Activated T-cell treated with anti-CD3 and anti-CD28 coated beads for 24 hours (primary cell): ENCODE results near the gene P3H1.

Experiments used
- DNase-seq: peaks from one replicate; pipeline ENCODE4 v3.0.0-alpha.2; 2020; ENCODE audit warnings: low read depth

The P3H1 gene

DNA sequence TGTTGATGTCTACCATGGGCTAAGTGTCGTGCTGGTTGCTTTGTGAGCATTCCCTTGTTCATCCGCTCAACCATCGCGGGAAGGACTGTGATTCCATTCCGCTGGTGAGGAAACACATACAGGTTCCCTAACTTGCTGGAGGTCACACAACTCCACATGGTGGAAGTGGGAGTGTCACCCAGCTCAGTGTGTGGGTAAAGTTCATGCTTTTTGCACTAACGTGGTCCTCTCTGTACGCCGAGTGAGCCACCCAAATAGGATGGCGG is 22.7 kb downstream of the P3H1 start:
- no peak for DNase-seq

DNA sequence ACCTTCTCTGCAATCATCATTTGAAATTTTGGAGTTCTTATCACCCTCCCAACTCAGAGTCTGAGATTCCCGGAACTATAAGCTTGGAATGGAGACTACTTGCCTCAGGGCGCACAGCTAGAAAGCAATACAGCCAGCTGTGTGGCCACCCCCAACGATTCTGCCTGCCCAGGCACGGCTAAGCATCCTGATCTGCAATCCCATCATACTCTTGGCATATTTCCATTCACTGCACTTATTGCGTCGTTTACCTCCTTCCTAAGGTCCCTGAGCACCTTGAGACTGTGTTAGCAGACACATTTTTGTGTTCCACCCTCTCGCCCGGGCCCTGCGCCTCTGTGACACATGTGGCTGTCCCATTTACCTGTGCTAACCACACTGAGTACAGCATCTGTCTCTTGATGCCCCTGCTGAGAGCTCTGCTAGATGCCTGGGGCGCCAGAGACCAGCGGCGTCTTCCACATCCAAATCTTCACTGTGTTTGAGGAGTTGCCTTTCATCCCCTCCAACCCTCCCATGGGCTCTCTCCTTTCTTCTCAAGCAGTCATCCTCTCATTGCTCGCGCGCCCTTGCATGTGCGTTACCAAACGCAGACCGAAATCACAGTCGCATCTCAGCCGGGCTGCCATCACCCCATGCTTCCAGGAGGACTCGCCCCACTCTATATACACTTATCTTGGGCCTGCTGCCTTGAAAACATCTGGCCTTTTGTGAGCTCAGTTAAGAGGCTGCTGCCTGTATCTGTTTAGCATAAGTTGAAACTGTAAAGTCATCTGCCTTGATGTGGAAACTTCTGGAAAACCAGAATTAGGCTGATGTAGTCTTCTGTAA is 23.3 kb downstream of the P3H1 start:
- no peak for DNase-seq

DNA sequence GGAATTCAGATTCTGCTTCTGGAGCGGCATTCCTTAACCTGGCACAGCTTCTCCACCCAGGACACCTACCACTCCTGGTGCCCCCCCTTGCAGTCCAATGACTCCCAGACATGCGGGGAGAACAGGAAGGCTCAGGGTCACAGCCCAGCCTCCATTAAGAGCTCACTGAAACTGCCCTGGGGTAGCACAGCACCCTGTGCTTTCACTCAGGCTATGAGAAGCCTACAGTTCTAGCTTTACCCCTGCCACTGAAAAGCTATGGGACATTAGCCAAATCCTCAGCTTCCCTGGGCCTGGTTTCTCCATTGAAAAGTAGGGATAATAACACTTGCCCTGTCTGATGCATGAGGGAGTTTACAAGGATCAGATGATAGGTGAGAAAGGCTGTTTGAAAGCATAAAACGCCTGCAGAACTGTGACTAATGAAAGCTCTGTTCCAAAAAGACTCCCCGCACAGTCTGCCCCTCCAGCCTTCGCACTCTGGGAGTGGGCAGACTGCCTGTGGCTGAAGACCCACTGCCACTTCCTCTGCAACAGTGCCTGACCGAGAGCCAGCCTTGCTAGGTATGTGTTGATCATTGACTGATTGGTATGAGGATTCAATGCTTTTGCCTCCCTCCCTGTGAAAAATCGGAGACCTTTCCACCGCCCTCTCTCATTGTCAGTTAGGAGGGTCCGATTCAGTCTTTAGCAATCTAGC is 24.1 kb downstream of the P3H1 start:
- no peak for DNase-seq

DNA sequence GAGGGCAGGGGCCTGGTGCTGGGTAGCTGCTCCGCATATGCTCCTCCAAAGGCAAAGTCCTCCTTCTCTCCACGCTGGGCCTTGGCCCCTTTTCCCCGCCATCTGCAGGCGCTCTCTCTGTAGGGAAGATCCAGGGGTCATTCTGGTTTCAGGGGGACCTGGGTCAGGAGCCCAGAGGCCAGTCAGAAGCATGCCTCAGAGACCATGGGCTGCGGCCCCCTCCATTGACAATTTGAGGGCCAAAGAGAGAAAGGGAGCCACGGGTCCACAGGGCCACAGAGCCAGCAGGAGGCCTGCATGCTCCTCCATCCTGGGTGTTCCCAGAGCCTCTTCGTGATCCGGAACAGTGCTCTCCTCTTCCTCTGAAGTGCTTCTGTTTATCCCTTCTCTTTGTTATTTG is 24.7 kb downstream of the P3H1 start:
- no peak for DNase-seq

DNA sequence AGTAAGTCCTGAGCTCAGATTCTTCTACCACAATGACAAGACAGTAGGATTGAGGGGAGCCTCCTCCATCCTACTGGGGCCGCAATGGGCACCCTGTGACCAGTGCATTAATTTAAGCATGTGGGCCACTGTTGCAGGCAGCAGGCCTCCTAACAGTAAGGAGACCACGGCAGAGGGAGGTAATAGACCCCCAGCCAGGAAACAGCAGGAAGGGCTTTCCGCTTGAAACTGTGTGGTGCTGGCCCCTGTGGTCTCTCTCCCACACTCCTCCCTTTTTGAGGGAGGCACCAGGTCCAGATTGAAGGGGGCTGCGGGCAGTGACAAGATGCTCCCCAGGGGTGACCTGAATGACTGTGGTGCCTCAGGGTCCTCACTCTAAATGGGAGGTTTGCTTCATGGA is 25.1 kb downstream of the P3H1 start:
- DNase-seq, result no peak

DNA sequence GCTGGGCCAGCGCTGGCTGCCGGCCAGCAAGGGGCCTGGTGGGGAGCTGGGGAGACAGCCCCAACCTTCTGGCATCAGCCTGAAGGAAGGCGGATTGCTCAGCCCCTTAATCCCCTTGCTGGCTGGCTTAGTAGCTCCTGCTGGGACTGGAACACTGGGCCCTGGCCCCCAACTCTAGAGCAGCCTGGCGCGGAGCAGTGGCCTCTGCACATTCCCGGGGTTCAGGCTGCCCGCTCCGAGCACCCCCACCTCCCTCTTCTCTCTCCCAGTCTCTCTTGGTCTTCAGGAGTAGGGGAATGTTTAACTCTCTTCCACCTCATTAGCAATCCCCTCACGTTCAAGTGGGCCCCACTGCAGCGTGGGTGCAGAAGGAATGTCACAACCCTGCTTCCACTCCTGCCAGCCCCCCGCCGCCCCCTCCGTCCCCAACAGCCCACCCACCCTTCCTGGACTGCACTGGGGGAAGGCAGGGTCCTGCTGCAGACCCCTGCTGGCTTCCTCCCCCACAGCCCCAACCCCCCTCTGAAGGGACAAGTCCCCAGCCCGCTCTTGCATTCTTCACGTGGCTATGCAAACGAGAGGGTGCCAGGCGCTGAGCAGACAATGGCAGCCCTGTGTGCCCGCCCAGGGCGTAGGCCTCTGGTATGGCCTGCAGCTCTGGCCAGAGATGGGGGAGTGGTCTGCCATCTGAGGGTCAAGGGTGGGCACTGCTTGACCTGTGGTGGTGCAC is 25.8 kb downstream of the P3H1 start:
- DNase-seq, result no peak

DNA sequence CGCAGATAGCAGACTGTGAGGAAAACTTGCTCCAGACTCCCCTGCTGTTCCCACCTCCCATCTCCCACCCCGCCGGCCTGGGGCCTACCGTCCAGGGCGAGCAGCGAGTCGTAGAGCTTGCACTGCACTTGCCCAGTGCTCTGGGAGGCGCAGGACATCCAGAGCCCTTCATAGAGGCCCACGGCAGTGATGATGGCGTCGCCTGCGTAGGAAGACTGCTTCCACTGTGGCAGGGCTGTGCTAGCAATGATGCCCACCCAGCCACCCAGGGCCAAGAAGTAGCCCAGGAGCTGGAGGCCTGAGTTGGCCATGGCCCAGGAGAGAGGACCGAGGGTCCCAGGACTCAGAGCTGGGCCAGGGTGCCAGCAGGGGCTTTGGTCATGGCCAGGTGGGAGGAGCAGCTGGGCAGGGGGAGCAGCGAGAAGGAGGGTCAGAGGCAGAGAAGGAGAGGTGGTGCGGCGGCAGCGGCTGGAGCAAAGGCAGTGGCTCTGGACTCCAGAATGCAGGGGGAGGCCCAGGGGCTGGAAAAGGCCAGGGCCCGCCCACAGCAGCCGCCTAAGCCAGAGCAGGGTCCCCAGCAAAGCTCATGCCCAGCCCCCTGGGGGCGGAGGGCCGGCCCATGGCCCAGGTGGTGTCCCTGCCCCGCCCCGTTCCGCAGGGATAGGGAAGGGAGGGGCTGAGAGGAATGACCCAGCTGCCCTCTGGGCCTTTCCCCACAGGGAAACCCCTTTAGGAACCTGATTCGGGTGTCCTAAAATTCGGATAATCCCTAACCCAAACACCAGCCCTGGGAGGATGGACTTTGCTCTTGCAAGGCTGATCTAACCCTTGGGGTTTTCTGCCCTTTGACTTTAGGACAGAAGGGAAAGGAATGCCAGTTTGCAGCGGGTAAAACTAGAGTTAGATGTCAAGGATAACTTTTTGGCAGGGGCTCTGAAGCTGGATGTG is 26.8 kb downstream of the P3H1 start, which contains the start of gene CLDN19:
TSS of gene CLDN19 (minus strand) at position 484 of the 948 bp plus-strand sequence. CDS start at position 311, 173 bp downstream.
- no peak for DNase-seq

DNA sequence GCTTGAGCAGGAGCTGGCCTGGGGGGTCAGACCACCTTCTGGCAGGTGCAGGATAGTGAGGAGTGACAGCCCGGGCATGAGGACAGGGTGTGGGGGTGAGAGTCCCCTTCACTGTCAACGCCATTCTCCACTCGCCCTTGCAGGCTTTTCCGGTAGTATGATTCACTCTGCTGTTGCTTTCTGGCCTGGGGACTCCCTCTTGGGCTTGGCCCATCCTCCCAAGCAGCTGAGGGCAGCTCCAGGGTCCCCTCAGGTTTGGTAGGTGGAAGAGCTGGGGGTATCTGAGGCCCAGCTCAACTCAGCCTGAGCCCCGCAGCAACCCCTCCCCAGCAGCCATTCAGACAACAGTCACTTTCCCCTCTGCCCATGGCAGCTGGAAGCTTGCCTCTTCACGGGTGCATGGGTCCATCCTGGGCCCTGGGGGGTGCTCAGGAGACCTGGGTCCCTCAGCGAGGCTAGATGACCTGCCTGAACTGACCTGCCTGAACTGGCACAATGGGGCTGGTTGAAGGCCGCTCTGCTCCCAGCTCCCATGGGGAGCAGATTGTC is 28.1 kb downstream of the P3H1 start:
- DNase-seq, result no peak

DNA sequence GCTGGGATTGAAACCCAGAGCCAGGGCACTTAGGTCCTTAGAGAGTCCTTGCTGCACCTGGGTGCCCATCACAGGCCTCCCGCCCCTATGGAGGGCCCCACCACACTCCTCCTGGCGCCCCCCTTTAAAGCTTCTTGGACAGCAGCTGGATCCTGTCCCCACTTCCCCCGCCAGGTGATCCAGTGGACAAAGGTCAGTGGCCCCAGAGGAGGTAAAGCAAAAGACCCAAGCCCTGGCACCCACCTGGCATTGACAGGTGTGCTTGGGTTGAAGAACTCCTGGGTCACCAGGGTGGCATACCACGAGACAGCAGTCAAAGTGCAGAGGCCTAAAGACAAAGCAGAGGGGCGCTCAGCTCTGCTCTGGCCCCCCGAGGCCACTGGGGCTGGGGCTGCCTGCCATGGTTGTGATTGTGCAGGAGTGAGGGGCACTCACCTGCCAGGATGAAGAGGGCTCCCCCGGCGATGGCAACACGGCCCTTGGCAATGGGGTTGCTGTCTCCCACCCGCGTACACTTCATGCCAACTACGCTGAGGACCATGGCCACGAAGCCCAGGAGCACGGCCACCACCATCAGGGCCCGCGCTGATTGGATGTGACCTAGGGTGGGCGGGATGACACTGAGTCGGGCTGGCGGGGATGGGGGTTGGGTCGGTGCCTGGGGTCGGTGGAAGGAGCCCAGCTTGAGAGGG is 28.7 kb downstream of the P3H1 start:
- no peak for DNase-seq

DNA sequence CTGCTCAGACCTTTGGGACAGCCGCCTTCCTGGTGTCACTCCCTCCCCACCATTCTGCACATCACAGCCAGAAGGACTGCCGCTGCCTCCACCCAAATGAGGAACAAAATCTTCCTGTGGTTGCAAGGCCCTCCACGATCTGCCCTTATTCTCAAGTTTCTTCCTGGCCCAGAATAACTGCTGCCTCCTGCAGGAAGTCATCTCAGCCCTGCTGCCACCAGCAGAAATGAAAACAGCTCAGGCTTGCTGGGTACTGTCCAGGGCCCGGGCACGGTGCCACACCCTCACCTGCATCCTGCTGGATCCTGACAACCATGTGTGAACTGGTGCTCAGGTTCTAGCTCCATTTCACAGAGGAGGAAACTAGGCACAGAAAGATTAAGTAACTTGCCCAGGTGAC is 29.6 kb downstream of the P3H1 start:
- DNase-seq, result no peak

DNA sequence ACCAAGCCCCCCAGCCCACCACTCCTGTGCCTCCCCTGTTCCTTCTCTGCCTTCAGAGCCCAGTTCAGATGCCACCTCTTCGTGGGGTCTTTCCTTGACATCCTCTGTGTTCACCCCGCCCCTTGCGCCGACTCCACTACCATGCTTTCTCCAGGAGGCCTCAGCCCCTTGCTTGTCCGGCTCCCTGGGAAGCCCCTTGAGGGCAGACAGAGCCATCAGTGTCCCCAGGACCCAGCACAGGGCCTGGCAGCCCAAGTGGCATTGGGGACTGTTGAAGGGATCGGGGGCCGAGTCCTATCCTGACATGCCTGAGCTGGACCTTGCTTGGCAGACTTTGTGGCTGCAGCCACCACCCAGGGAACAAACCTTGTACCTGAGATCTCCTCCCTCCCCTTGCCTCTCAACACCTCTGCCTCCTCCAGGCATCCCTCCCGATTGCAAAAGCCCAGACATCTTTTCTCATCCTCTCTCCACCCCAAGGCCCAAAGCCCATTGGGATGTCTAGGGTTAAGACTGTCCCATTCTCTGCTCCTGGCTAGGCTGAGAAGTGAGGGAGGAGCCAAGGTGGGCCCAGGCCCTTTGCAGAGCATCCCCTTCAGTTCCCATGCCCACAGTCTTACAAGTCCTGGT is 30.1 kb downstream of the P3H1 start:
- DNase-seq, result no peak

DNA sequence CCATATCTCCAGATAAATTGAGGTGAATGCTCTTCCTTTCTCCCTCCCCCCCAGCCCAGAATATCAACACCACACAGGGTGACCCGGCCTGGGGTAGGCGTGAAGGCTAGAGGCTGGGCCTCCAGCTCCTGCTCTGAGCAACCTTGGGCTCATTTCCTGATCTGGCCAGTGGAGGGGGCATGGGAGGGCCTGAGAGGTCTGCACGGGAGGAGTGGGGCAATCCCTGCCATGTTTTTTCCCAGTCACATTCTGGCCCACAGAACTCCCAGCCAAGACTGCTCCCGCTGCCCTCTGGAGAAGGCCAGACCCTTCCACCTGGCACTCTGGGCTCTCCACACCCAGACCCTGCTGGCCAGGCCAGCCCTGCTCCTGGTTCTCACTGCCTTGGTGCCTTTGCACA is 30.7 kb downstream of the P3H1 start:
- no peak for DNase-seq

DNA sequence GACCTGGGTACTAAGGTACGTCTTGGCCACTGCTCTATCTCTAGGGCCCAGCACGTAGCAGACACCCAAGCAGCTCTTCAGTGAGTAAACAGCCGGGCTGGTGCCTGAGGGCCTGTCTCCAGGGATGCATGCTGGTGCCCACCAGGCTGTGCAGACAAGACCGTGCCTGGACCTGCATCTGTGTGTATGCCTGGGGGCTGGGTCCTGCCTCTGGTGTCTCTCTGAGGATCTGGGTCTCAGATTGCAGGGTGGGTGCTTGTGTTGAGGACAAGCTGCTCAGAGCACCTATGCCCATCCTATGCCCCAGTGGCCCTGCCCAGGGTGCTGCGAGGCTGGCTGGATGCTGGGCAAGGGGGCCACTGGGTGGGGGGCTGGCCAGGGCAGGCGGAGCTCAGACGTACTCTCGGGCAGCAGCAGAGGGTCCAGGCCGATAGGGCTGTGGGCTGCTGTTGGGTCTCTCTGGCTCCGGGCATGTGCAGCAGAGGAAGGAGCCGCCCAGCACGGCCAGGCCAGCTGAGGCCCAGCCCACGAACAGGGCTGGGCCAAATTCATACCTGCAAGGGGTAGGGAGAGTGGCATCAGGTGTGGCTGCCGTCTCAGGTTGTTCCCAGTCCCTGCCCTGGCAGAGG is 31.2 kb downstream of the P3H1 start:
- no peak for DNase-seq

DNA sequence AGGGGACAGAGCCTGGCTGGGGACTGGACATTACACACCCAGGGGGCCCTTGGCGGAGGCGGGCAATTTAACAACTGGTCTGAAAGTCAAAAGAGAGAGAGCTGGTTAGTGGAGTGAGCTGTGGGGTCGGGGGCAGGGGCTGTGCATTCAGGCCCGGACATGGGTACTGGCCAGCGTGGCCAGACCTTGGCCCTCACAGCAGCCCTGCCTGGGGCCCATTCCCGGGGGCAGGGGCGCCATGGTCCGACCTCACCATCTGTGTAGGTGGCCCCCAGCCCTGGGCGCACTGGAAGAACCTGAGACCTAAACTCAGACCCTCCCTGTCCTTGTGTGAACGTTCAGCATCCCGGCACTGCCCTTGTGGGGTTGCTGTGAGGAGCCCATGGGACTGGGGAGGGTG is 31.8 kb downstream of the P3H1 start:
- DNase-seq, result no peak

DNA sequence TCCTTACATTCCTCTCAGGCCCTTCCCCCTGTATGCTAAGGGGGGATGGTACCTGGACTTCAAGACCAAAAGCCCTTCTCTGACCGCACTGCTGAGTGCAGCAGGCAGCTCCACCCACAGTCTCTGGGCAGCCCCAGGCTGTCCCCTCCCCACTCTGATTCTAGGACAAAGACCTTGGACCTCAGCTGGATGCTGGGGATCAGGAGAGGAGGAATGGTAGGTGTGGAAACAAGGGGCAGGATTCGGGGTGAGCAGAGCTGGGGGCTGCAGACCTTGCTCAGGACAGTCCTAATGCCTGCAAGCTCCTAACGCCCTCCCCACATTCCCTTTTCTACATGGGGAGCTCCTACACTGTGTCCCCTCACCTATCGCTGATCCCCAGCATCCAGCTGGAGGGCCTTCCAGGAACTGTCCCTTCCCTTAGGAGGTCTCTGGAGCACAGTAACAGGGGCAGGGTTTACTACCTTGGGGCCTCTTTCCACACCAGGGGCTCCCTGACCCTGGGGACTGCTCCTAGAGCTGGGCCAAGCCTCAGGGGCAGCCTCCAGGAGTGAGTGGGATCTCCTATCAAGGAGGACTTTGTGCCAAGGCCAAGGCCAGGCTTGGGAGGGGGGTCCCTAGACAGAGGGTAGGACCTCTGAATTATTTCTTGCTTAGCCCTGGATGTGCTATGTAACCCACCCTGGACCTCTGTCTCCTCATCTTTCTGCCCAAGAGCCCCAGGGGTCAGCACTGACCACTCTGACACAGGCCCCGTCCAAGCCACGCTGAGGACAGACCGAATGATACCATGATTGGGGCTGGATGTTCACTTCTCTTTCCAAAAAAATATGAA is 32.4 kb downstream of the P3H1 start:
- DNase-seq, result no peak

DNA sequence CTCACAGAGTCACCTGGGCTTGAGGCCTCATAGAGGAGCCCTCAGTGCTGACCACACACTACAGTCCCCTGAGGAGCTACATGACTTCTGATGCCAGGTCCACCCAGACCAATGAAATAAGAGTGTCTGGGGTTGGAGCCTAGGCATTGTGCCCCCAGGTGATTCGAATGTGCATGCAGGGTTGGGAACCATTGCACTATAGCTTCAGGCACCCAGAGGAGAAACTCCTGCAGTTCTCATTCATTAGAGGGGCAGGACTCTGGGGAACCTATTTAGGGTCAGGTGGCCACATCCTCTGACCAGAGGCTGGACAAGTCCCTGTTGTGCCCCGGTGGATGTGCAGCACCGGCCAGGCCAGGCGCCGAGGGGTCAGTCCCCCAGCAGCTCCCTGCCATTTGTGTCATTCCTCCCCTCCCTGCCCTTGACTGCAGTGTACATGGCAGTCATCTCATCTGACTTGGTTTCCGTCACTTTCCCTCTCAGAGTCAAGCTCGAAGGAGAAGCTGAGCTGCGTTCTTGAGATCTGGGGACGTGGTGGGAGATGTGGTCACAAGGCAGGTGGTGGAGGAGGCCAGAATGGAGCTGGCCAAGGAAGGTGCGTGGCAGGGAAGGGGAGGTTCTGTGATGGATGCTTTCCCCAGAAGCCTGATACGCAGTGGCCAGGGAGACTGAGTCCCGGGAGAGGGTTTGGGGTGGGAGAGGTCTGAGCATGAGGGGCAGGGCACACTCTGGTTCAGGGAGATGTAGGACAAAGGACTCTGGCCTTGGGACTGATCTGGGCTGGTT is 33.2 kb downstream of the P3H1 start:
- no peak for DNase-seq

DNA sequence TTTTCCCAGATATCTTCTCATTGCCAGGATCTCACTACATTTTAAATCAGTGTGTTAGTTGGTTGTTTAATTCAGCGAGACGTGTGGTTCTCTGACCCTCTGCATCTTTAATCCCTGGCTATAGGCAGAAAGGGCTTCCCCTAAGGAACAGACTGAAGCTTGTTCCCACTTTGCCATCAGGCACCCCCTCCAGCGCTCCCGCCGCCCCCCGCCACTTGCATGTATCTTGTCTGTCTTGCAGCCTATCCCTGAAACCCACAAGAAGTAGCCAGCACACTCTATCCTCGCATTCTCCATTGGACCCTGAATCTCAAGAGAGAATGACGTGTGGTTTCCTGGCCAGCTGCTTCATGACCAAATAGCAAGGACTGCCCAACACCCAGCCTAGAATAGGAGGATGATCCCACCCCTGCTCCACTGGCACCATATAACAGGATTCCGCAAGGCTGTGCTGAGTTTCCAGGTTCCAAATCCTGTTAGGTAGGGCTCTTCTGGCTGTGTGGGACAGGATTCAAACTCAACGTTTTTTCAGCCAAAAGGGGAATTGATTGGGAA is 34.6 kb downstream of the P3H1 start:
- no peak for DNase-seq

DNA sequence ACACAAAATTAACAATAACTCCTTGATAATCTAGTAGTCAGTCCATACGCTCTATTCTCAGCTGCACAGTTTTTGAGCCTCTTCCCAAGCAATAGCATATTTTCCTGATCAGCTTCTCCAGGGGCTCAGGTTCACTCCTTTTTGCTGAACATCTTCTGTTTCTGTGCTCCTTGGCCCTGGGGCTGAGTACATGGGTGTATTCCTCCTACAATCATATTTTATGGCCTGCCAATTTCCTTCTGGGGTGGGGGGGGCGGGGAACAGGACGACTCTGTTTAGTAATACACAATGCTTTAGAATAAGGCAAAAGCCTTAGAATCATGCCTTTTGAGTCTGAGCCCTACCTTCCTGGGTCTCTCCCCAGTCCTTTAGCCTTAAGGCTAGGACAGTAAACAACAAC is 35.2 kb downstream of the P3H1 start:
- DNase-seq, result no peak
